ENCODE results near the gene WIPF2. TPM values are rescaled to one million over a fixed set of nuclear protein-coding genes. Genes with fewer than 3 reads are reported as not detected.
A peak's percentile ranks its signal among the peaks of the same experiment; 100 is the strongest.

Gene WIPF2
- polyA plus RNA-seq, 1 donor (not counting 4 experiments of a cell fraction or from before 2014, with no cell fraction given): 8.5 TPM

DNA sequence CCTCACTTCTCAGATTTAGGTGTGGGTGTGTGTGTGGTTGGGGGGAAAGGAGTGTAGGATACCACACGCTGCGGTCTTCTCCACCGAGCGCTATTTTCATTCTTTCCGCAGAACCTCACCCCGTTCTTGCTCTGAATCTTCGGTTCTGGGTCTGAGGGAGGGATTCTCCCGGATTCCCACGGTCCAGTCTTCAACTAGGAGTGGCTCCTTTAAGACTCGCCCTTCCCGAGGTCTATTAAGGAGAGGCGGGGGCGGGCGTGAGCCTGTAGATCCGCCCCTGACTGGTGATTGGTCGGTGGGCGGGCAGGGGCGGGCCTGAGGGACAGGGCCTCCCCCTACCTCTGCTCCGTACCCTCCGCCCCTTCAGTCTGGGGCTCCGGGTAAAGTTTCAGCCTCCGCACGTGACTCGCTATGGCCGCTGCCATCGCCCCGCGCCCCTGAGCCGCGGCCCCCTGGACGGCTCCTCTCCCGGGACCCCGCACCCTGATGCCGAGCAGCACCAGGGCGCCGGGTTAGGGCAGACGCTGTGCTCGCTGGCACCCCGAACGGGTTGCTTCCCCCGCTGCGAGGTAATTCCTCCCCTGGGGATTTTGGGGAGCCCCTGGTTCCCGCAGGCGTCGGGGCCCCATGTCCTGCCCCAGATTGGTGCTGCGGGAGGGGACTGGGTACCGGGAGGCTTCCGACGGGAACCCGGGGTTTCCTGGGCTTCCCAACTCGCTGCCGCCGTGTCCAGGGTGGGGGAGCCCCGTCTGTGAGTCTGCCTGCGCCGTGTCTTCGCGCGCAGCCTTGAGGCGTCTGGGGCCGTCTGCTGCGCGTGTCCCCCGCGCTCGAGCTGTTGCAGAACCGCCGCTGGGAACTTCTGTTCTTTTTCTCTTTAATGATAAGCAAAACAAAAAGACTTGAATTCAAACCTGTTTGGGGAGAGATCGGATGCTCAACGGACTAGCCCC lies 99.1 kb downstream of the WIPF2 start:
- peak overlapping the region; percentile 95 for H3K9ac ChIP-seq (ENCODE audit: control insufficient read depth, extremely low read depth, insufficient read depth, low read length)
- peaks cover 50% of the 10 kb centered on the region for H3K79me2 ChIP-seq (ENCODE audit: control insufficient read depth, insufficient read depth, low read length)
- TF ChIP-seq EZH2 (IDR thresholded peaks at IDR 0.05; ENCODE audit: low read length): no peak
- TF ChIP-seq, protein P1, sequence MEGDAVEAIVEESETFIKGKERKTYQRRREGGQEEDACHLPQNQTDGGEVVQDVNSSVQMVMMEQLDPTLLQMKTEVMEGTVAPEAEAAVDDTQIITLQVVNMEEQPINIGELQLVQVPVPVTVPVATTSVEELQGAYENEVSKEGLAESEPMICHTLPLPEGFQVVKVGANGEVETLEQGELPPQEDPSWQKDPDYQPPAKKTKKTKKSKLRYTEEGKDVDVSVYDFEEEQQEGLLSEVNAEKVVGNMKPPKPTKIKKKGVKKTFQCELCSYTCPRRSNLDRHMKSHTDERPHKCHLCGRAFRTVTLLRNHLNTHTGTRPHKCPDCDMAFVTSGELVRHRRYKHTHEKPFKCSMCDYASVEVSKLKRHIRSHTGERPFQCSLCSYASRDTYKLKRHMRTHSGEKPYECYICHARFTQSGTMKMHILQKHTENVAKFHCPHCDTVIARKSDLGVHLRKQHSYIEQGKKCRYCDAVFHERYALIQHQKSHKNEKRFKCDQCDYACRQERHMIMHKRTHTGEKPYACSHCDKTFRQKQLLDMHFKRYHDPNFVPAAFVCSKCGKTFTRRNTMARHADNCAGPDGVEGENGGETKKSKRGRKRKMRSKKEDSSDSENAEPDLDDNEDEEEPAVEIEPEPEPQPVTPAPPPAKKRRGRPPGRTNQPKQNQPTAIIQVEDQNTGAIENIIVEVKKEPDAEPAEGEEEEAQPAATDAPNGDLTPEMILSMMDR (optimal IDR thresholded peaks at IDR 0.05 in 1 of 3, IDR thresholded peaks at IDR 0.05 in 1 of 3, conservative IDR thresholded peaks at IDR 0.05 in 1 of 3; ENCODE audit: extremely low read depth in 1 of 3, insufficient read depth in 2 of 3, low read length in 3 of 3): peak in 1 of 3 experiments; percentile 2
- no peaks in the 10 kb centered on the region for H3K36me3 ChIP-seq (ENCODE audit: control insufficient read depth in 2 of 2, extremely low read depth in 1 of 2, insufficient read depth in 2 of 2, low read length in 2 of 2)
- peak; percentile 82 for DNase-seq (ENCODE audit: low read depth, low spot score)
- H3K9me3 ChIP-seq (ENCODE audit: control insufficient read depth, low read depth, low read length): no peaks in the 10 kb centered on the region
- H3K4me1 ChIP-seq (ENCODE audit: control insufficient read depth, extremely low read depth, insufficient read depth, low read length): peaks cover 88% of the 10 kb centered on the region
- H3K27me3 ChIP-seq (ENCODE audit: control insufficient read depth, extremely low read depth, insufficient read depth, low read length): no peaks in the 10 kb centered on the region
- peak overlapping the region; percentile 98 for H3K4me2 ChIP-seq (ENCODE audit: control insufficient read depth, extremely low read depth, insufficient read depth, low read depth, low read length)
- H4K20me1 ChIP-seq (ENCODE audit: control insufficient read depth, extremely low read depth, insufficient read depth, low read length): peaks cover 9% of the 10 kb centered on the region
- peak overlapping the region; percentile 86 to 95 (median 92) for H3K4me3 ChIP-seq (ENCODE audit: control insufficient read depth in 2 of 3, extremely low read depth in 1 of 3, insufficient read depth in 2 of 3, low read depth in 1 of 3, low read length in 3 of 3)
- H3K9me1 ChIP-seq (ENCODE audit: control insufficient read depth, extremely low read depth, insufficient read depth, low read length): no peaks in the 10 kb centered on the region
- dilution Hi-C loops (cut with MboI; ENCODE audit: extremely low pct_ligation_motif_present, low sequenced_read_pairs): no loop called here
- peak overlapping the region; percentile 95 for H3K27ac ChIP-seq (ENCODE audit: control insufficient read depth, insufficient read depth, low read length)
- peak; percentile 62 for FAIRE-seq
- peak overlapping the region; percentile 74 for H2AFZ ChIP-seq (ENCODE audit: control insufficient read depth, low read length)

DNA sequence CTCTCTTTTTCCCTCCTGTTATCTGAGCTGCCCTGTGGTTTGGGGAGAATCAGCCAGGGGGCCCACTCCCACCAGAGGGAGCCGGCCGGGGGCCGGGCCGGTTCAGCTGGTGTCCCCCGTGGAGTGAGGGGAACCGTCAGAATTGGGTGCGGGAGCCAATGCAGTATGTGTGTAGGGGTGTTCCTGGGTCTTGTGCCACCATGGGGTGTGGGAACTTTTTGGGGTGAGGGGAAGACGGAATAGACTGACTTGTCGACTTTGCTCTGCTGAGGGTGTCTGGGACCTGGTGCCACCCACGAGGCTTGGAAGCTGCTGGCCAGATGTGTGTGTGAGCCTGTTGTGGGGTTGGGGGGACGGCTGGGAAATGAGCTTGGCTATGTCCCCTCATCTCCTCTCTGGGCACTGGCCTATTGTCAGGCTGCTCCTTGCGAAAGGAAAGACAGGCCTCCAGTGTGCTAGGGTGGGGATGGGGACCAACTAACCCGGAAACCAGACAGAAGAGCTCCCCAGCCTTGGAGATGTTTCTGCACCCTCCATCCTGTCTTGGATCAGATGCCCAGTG lies 99.8 kb downstream of the WIPF2 start:
- no peak for DNase-seq (ENCODE audit: low read depth, low spot score)
- Histone ChIP-seq H3K4me1 (ENCODE audit: control insufficient read depth, extremely low read depth, insufficient read depth, low read length) (peaks cover 86% of the 10 kb centered on the region), H3K4me2 (ENCODE audit: control insufficient read depth, extremely low read depth, insufficient read depth, low read depth, low read length) (peak overlapping the region; percentile 97), H3K9me3 (ENCODE audit: control insufficient read depth, low read depth, low read length) (no peaks in the 10 kb centered on the region), H3K27ac (ENCODE audit: control insufficient read depth, insufficient read depth, low read length) (peak overlapping the region; percentile 87), H3K4me3 (ENCODE audit: control insufficient read depth in 2 of 3, extremely low read depth in 1 of 3, insufficient read depth in 2 of 3, low read depth in 1 of 3, low read length in 3 of 3) (peak overlapping the region; percentile 86 to 95 (median 92)), H3K36me3 (ENCODE audit: control insufficient read depth in 2 of 2, extremely low read depth in 1 of 2, insufficient read depth in 2 of 2, low read length in 2 of 2) (no peaks in the 10 kb centered on the region), H4K20me1 (ENCODE audit: control insufficient read depth, extremely low read depth, insufficient read depth, low read length) (peaks cover 10% of the 10 kb centered on the region), H3K9ac (ENCODE audit: control insufficient read depth, extremely low read depth, insufficient read depth, low read length) (peak overlapping the region; percentile 95), H3K79me2 (ENCODE audit: control insufficient read depth, insufficient read depth, low read length) (peaks cover 57% of the 10 kb centered on the region), H2AFZ (ENCODE audit: control insufficient read depth, low read length) (no peak overlapping the region), H3K9me1 (ENCODE audit: control insufficient read depth, extremely low read depth, insufficient read depth, low read length) (no peaks in the 10 kb centered on the region), H3K27me3 (ENCODE audit: control insufficient read depth, extremely low read depth, insufficient read depth, low read length) (no peaks in the 10 kb centered on the region)
- dilution Hi-C loops (cut with MboI; ENCODE audit: extremely low pct_ligation_motif_present, low sequenced_read_pairs): no loop called here
- FAIRE-seq: no peak
- TF ChIP-seq, protein P1 (optimal IDR thresholded peaks at IDR 0.05 in 1 of 3, IDR thresholded peaks at IDR 0.05 in 1 of 3, conservative IDR thresholded peaks at IDR 0.05 in 1 of 3; ENCODE audit: extremely low read depth in 1 of 3, insufficient read depth in 2 of 3, low read length in 3 of 3): no peak
- no peak for TF ChIP-seq EZH2 (IDR thresholded peaks at IDR 0.05; ENCODE audit: low read length)

Data from keratinocyte (primary cell).